Measurements from ENCODE around the gene GJC2. TPM values are rescaled to one million over a fixed set of nuclear protein-coding genes. Genes with fewer than 3 reads are reported as not detected.
"Not testable (repeated sequence)": the region's sequence is repeated elsewhere in the genome, so short reads cannot be mapped to it uniquely, and the experiment has no call there.

Gene GJC2
- polyA plus RNA-seq, 1 donor (not counting 4 experiments of a cell fraction or from before 2014, with no cell fraction given): 0.58 TPM

GRCh38 chr1:228110556-228110955 is 39.2 kb upstream of the GJC2 start:
- Histone ChIP-seq H3K27me3 (ENCODE audit: control insufficient read depth, extremely low read depth, insufficient read depth, low read length) (no peaks in the 10 kb centered on the region), H3K27ac (ENCODE audit: control insufficient read depth, insufficient read depth, low read length) (no peak overlapping the region), H2AFZ (ENCODE audit: control insufficient read depth, low read length) (no peak overlapping the region), H3K4me2 (ENCODE audit: control insufficient read depth, extremely low read depth, insufficient read depth, low read depth, low read length) (no peak overlapping the region), H3K9me3 (ENCODE audit: control insufficient read depth, low read depth, low read length) (no peaks in the 10 kb centered on the region), H3K4me3 (ENCODE audit: control insufficient read depth in 2 of 3, extremely low read depth in 1 of 3, insufficient read depth in 2 of 3, low read depth in 1 of 3, low read length in 3 of 3) (no peak overlapping the region), H3K4me1 (ENCODE audit: control insufficient read depth, extremely low read depth, insufficient read depth, low read length) (peaks cover 12% of the 10 kb centered on the region), H3K36me3 (ENCODE audit: control insufficient read depth in 2 of 2, extremely low read depth in 1 of 2, insufficient read depth in 2 of 2, low read length in 2 of 2) (peaks cover 3 to 14% of the 10 kb centered on the region in 2 experiments), H3K79me2 (ENCODE audit: control insufficient read depth, insufficient read depth, low read length) (peaks cover 17% of the 10 kb centered on the region), H3K9ac (ENCODE audit: control insufficient read depth, extremely low read depth, insufficient read depth, low read length) (no peak overlapping the region), H3K9me1 (ENCODE audit: control insufficient read depth, extremely low read depth, insufficient read depth, low read length) (no peaks in the 10 kb centered on the region), H4K20me1 (ENCODE audit: control insufficient read depth, extremely low read depth, insufficient read depth, low read length) (no peaks in the 10 kb centered on the region)
- DNase-seq (ENCODE audit: low read depth, low spot score): no peak
- dilution Hi-C loops (cut with MboI; ENCODE audit: extremely low pct_ligation_motif_present, low sequenced_read_pairs): no loop called here
- FAIRE-seq: no peak
- TF ChIP-seq EZH2 (IDR thresholded peaks at IDR 0.05; ENCODE audit: low read length): no peak
- TF ChIP-seq CTCF (optimal IDR thresholded peaks at IDR 0.05 in 1 of 3, IDR thresholded peaks at IDR 0.05 in 1 of 3, conservative IDR thresholded peaks at IDR 0.05 in 1 of 3; ENCODE audit: extremely low read depth in 1 of 3, insufficient read depth in 2 of 3, low read length in 3 of 3): no peak

GRCh38 chr1:228111315-228111714 is 38.4 kb upstream of the GJC2 start:
- H3K4me3 ChIP-seq (ENCODE audit: control insufficient read depth in 2 of 3, extremely low read depth in 1 of 3, insufficient read depth in 2 of 3, low read depth in 1 of 3, low read length in 3 of 3); dilution Hi-C loops (cut with MboI; ENCODE audit: extremely low pct_ligation_motif_present, low sequenced_read_pairs); H3K27ac ChIP-seq (ENCODE audit: control insufficient read depth, insufficient read depth, low read length); H3K9me1 ChIP-seq (ENCODE audit: control insufficient read depth, extremely low read depth, insufficient read depth, low read length); FAIRE-seq; H4K20me1 ChIP-seq (ENCODE audit: control insufficient read depth, extremely low read depth, insufficient read depth, low read length); DNase-seq (ENCODE audit: low read depth, low spot score); H3K27me3 ChIP-seq (ENCODE audit: control insufficient read depth, extremely low read depth, insufficient read depth, low read length); H3K36me3 ChIP-seq (ENCODE audit: control insufficient read depth in 2 of 2, extremely low read depth in 1 of 2, insufficient read depth in 2 of 2, low read length in 2 of 2); H3K9ac ChIP-seq (ENCODE audit: control insufficient read depth, extremely low read depth, insufficient read depth, low read length); H3K9me3 ChIP-seq (ENCODE audit: control insufficient read depth, low read depth, low read length); H2AFZ ChIP-seq (ENCODE audit: control insufficient read depth, low read length); H3K4me2 ChIP-seq (ENCODE audit: control insufficient read depth, extremely low read depth, insufficient read depth, low read depth, low read length): not testable (repeated sequence)
- peaks cover 12% of the 10 kb centered on the region for H3K4me1 ChIP-seq (ENCODE audit: control insufficient read depth, extremely low read depth, insufficient read depth, low read length)
- H3K79me2 ChIP-seq (ENCODE audit: control insufficient read depth, insufficient read depth, low read length): peaks cover 17% of the 10 kb centered on the region

GRCh38 chr1:228112167-228112566 is 37.6 kb upstream of the GJC2 start:
- no peak for FAIRE-seq
- dilution Hi-C loops (cut with MboI; ENCODE audit: extremely low pct_ligation_motif_present, low sequenced_read_pairs): no loop called here
- H3K9ac ChIP-seq (ENCODE audit: control insufficient read depth, extremely low read depth, insufficient read depth, low read length): no peak overlapping the region

More at GRCh38 chr1:228112167-228112566, 37.6 kb upstream of the GJC2 start:
- Histone ChIP-seq H3K36me3 (ENCODE audit: control insufficient read depth in 2 of 2, extremely low read depth in 1 of 2, insufficient read depth in 2 of 2, low read length in 2 of 2) (peaks cover 3 to 5% of the 10 kb centered on the region in 2 experiments), H3K4me3 (ENCODE audit: control insufficient read depth in 2 of 3, extremely low read depth in 1 of 3, insufficient read depth in 2 of 3, low read depth in 1 of 3, low read length in 3 of 3) (no peak overlapping the region), H4K20me1 (ENCODE audit: control insufficient read depth, extremely low read depth, insufficient read depth, low read length) (no peaks in the 10 kb centered on the region), H3K27me3 (ENCODE audit: control insufficient read depth, extremely low read depth, insufficient read depth, low read length) (no peaks in the 10 kb centered on the region), H3K4me2 (ENCODE audit: control insufficient read depth, extremely low read depth, insufficient read depth, low read depth, low read length) (no peak overlapping the region), H3K27ac (ENCODE audit: control insufficient read depth, insufficient read depth, low read length) (no peak overlapping the region), H2AFZ (ENCODE audit: control insufficient read depth, low read length) (no peak overlapping the region), H3K9me3 (ENCODE audit: control insufficient read depth, low read depth, low read length) (no peaks in the 10 kb centered on the region), H3K9me1 (ENCODE audit: control insufficient read depth, extremely low read depth, insufficient read depth, low read length) (no peaks in the 10 kb centered on the region), H3K4me1 (ENCODE audit: control insufficient read depth, extremely low read depth, insufficient read depth, low read length) (peaks cover 12% of the 10 kb centered on the region), H3K79me2 (ENCODE audit: control insufficient read depth, insufficient read depth, low read length) (peaks cover 17% of the 10 kb centered on the region)
- no peak for DNase-seq (ENCODE audit: low read depth, low spot score)
- no peak for TF ChIP-seq CTCF (optimal IDR thresholded peaks at IDR 0.05 in 1 of 3, IDR thresholded peaks at IDR 0.05 in 1 of 3, conservative IDR thresholded peaks at IDR 0.05 in 1 of 3; ENCODE audit: extremely low read depth in 1 of 3, insufficient read depth in 2 of 3, low read length in 3 of 3)

All from keratinocyte (primary cell).